IMR-90 (cell line): ENCODE data around the gene ZNF532. TPM values are rescaled to one million over a fixed set of nuclear protein-coding genes. Genes with fewer than 3 reads are reported as not detected.

Source experiments
- ATAC-seq: fragments of 200-7000 bp; cut with Tn5 transposase; 2 replicates; pipeline ENCODE4 v1.9.1; 2020; ENCODE audit warnings: low read depth, mild to moderate bottlenecking, moderate library complexity
- BruUV-seq: library from RNA; stranded (reverse); fragments of 400-500 nt; replicated peaks from 2 replicates; lab custom pipeline; 2021; lab: Mats Ljungman, UMichigan
- CTCF ChIA-PET: fragments of 300-600 bp; formaldehyde crosslinking; extraction: SDS; loops from one replicate; lab custom pipeline; 2021; ENCODE audit warnings: antibody characterized with exemption; lab: Yijun Ruan, JAX
- POLR2A ChIA-PET: fragments of 300-600 bp; sonication (Branson Sonifier 250); formaldehyde crosslinking; loops from one replicate; lab custom pipeline; 2022; ENCODE audit warnings: antibody characterized with exemption; ENCODE audit not compliant: unreplicated experiment; lab: Charles Lee
- DNase-seq: peaks from one replicate; pipeline ENCODE4 v3.0.0; 2013
- H2AFZ ChIP-seq: replicated peaks from 2 replicates; pipeline ENCODE3; 2013; ENCODE audit warnings: low read length, mild to moderate bottlenecking; ENCODE audit not compliant: poor library complexity
- H2AK5ac ChIP-seq: 2 replicates; pipeline ENCODE4 v1.6.1; 2013; ENCODE audit warnings: low read depth, low read length, inconsistent platforms
- H2AK9ac ChIP-seq: replicated peaks from 2 replicates; pipeline ENCODE3; 2013; ENCODE audit warnings: mild to moderate bottlenecking, low read depth, low read length, moderate library complexity; ENCODE audit not compliant: poor library complexity
- H2BK120ac ChIP-seq: 2 replicates; pipeline ENCODE4 v1.6.1; 2013; ENCODE audit warnings: low read depth, low read length, inconsistent platforms
- H2BK15ac ChIP-seq: 3 replicates; pipeline ENCODE4 v1.6.1; 2013; ENCODE audit warnings: low read depth, low read length, inconsistent platforms
- H2BK20ac ChIP-seq: 2 replicates; pipeline ENCODE4 v1.6.1; 2013; ENCODE audit warnings: low read depth, mild to moderate bottlenecking, inconsistent platforms, low read length, moderate library complexity
- H2BK5ac ChIP-seq: 2 replicates; pipeline ENCODE4 v1.6.1; 2013; ENCODE audit warnings: mild to moderate bottlenecking, low read depth, low read length, inconsistent platforms; ENCODE audit not compliant: poor library complexity, severe bottlenecking
- H3K14ac ChIP-seq: replicated peaks from 2 replicates; pipeline ENCODE4 v1.6.1; 2013; ENCODE audit warnings: low read depth, low read length, inconsistent platforms
- H3K18ac ChIP-seq: 2 replicates; pipeline ENCODE4 v1.6.1; 2013; ENCODE audit warnings: low read depth, low read length, control low read depth
- H3K23ac ChIP-seq: 2 replicates; pipeline ENCODE4 v1.6.1; 2013; ENCODE audit warnings: low read depth, low read length, inconsistent platforms
- H3K27ac ChIP-seq: 2 replicates; pipeline ENCODE4 v1.5.1; 2013; ENCODE audit warnings: mild to moderate bottlenecking, control low read depth, low read length; ENCODE audit not compliant: insufficient read depth
- H3K27me3 ChIP-seq: 2 replicates; pipeline ENCODE4 v1.6.1; 2013; ENCODE audit warnings: low read length; ENCODE audit not compliant: control insufficient read depth, insufficient read depth
- H3K36me3 ChIP-seq: 2 replicates; pipeline ENCODE4 v1.6.1; 2013; ENCODE audit warnings: low read length, mixed read lengths; ENCODE audit not compliant: control insufficient read depth, insufficient read depth
- H3K4ac ChIP-seq: 2 replicates; pipeline ENCODE4 v1.6.1; 2013; ENCODE audit warnings: low read depth, low read length, inconsistent platforms
- H3K4me1 ChIP-seq: 2 replicates; pipeline ENCODE4 v1.6.1; 2013; ENCODE audit warnings: low read length, mixed read lengths; ENCODE audit not compliant: control insufficient read depth, insufficient read depth
- H3K4me2 ChIP-seq: 2 replicates; pipeline ENCODE4 v1.6.1; 2013; ENCODE audit warnings: low read depth, mild to moderate bottlenecking, control low read depth, low read length, moderate library complexity
- H3K4me3 ChIP-seq: 2 replicates; pipeline ENCODE4 v1.5.1; 2013; ENCODE audit warnings: low read depth, mild to moderate bottlenecking, control low read depth, low read length, moderate library complexity; ENCODE audit not compliant: insufficient read depth
- H3K56ac ChIP-seq: 2 replicates; pipeline ENCODE4 v1.6.1; 2013; ENCODE audit warnings: low read length, inconsistent platforms; ENCODE audit not compliant: insufficient read depth; ENCODE audit errors: extremely low read depth
- H3K79me1 ChIP-seq, 2 experiments: 2 replicates each; pipeline ENCODE4 v1.6.1; 2013; ENCODE audit warnings: low read length in 2 of 2, inconsistent platforms in 1 of 2, low read depth in 1 of 2
- H3K9ac ChIP-seq: 2 replicates; pipeline ENCODE4 v1.6.1; 2013; ENCODE audit warnings: low read depth, low read length, control low read depth
- H3K9me1 ChIP-seq: 2 replicates; pipeline ENCODE4 v1.6.1; 2013; ENCODE audit warnings: low read length, inconsistent platforms; ENCODE audit not compliant: insufficient read depth
- H3K9me3 ChIP-seq: 2 replicates; pipeline ENCODE4 v1.6.1; 2013; ENCODE audit warnings: low read length; ENCODE audit not compliant: control insufficient read depth, insufficient read depth
- H4K20me1 ChIP-seq: 2 replicates; pipeline ENCODE4 v1.6.1; 2013; ENCODE audit warnings: low read length, inconsistent platforms; ENCODE audit not compliant: insufficient read depth
- H4K5ac ChIP-seq: 2 replicates; pipeline ENCODE4 v1.6.1; 2013; ENCODE audit warnings: mild to moderate bottlenecking, low read depth, low read length, control low read depth
- H4K8ac ChIP-seq, 2 experiments: 2 replicates each; pipeline ENCODE4 v1.6.1; 2013; ENCODE audit warnings: low read depth in 2 of 2, low read length in 2 of 2, control low read depth in 1 of 2, inconsistent platforms in 1 of 2
- H4K91ac ChIP-seq: 2 replicates; pipeline ENCODE4 v1.6.1; 2013; ENCODE audit warnings: low read depth, low read length, inconsistent platforms; ENCODE audit not compliant: insufficient read depth
- BHLHE40 ChIP-seq: fragments of 150-350 bp; IDR thresholded peaks from 2 replicates; pipeline ENCODE4 v1.6.1; 2016; ENCODE audit warnings: mild to moderate bottlenecking, low read depth, low read length
- CEBPB ChIP-seq: IDR thresholded peaks from 2 replicates; pipeline ENCODE4 v1.6.1; 2012; ENCODE audit warnings: low read depth, low read length, improper control_type of control experiment
- CHD1 ChIP-seq: IDR thresholded peaks from 2 replicates; pipeline ENCODE4 v1.6.1; 2012; ENCODE audit warnings: low read depth, low read length, improper control_type of control experiment
- FOS ChIP-seq: fragments of 150-350 bp; IDR thresholded peaks from 2 replicates; pipeline ENCODE4 v1.6.1; 2016; ENCODE audit warnings: low read depth, low read length
- MAFK ChIP-seq: IDR thresholded peaks from 2 replicates; pipeline ENCODE4 v1.6.1; 2012; ENCODE audit warnings: low read depth, low read length, improper control_type of control experiment
- MAZ ChIP-seq: IDR thresholded peaks from 2 replicates; pipeline ENCODE4 v1.6.1; 2012; ENCODE audit warnings: low read depth, mild to moderate bottlenecking, low read length, improper control_type of control experiment, moderate library complexity, borderline replicate concordance
- MXI1 ChIP-seq: IDR thresholded peaks from 2 replicates; pipeline ENCODE4 v1.6.1; 2012; ENCODE audit warnings: low read depth, mild to moderate bottlenecking, low read length, moderate library complexity, borderline replicate concordance
- NFE2L2 ChIP-seq: fragments of 150-350 bp; IDR thresholded peaks from 2 replicates; pipeline ENCODE4 v1.6.1; 2016; ENCODE audit warnings: low read depth, mild to moderate bottlenecking, low read length
- POLR2A ChIP-seq: IDR thresholded peaks from 2 replicates; pipeline ENCODE4 v1.6.1; 2012; ENCODE audit warnings: mild to moderate bottlenecking, low read depth, low read length
- RCOR1 ChIP-seq: IDR thresholded peaks from 2 replicates; pipeline ENCODE4 v1.6.1; 2012; ENCODE audit warnings: mild to moderate bottlenecking, low read length, improper control_type of control experiment; ENCODE audit not compliant: insufficient replicate concordance
- RFX5 ChIP-seq: IDR thresholded peaks from 2 replicates; pipeline ENCODE4 v1.8.0; 2012; ENCODE audit warnings: low read depth, mild to moderate bottlenecking, low read length, moderate library complexity
- SMC3 ChIP-seq: fragments of 150-350 bp; IDR thresholded peaks from 2 replicates; pipeline ENCODE4 v1.6.1; 2016; ENCODE audit warnings: low read depth, mild to moderate bottlenecking, antibody characterized with exemption, low read length, moderate library complexity
- USF2 ChIP-seq: fragments of 150-350 bp; IDR thresholded peaks from 2 replicates; pipeline ENCODE4 v1.6.1; 2017; ENCODE audit warnings: mild to moderate bottlenecking, antibody characterized with exemption, low read length, low read depth
- WGBS, 2 experiments: methylation state at CpG; one replicate each; pipeline versions ENCODE4 v1.1.5 to v1.1.7; 2013; ENCODE audit warnings: missing lambda C conversion rate in 2 of 2; ENCODE audit not compliant: insufficient read length in 1 of 2; ENCODE audit errors: extremely low coverage in 2 of 2; 5-methylcytosine and 5-hydroxymethylcytosine counted together
- dilution Hi-C: fragments of 300-500 bp; cut with HindIII; formaldehyde crosslinking; loops from one replicate; pipeline ENCODE4 v1.14.3; 2018; ENCODE audit warnings: low sequenced_read_pairs; ENCODE audit not compliant: unreplicated experiment
- in situ Hi-C: fragments of 300-500 bp; cut with MboI; formaldehyde crosslinking; loops from 3 replicates; pipeline ENCODE4 v1.14.3; 2019; ENCODE audit warnings: low sequenced_read_pairs, inconsistent platforms, mixed read lengths
- intact Hi-C: fragments of 100-400 bp; cut with micrococcal nuclease; formaldehyde crosslinking; loops from 2 replicates; pipeline ENCODE4 v1.10.0; 2022
- polyA plus RNA-seq, 3 experiments: library from polyadenylated mRNA; depleted of rRNA; stranded (reverse); fragments of >200 nt; gene quantifications; 2 replicates each; pipeline ENCODE4 v1.2.3, GENCODE V29; 2012; ENCODE audit warnings: low replicate concordance in 1 of 3
- total RNA-seq: library from RNA; depleted of rRNA; stranded (reverse); fragments of >200 nt; gene quantifications from 2 replicates; pipeline ENCODE4 v1.2.3, GENCODE V29; 2012

ZNF532 gene
- total and polyA plus RNA-seq, 2 of the 4 experiments (the other 2 are of a cell fraction), result 29.9 to 45.8 TPM

GRCh38 chr18:58947136-58947732 lies 82.6 kb downstream of the ZNF532 start:
- dilution Hi-C loops, result no loop called here
- no peak for TF ChIP-seq MAZ
- TF ChIP-seq MAFK, result no peak
- TF ChIP-seq USF2, result no peak
- no peak for TF ChIP-seq NFE2L2
- no peak for TF ChIP-seq FOS
- TF ChIP-seq RCOR1, result no peak
- TF ChIP-seq POLR2A, result no peak
- no peak for TF ChIP-seq SMC3
- no peak for TF ChIP-seq CHD1
- no peak for TF ChIP-seq MXI1
- no peak for TF ChIP-seq BHLHE40
- no peak for TF ChIP-seq CEBPB
- no peak for TF ChIP-seq RFX5
- DNase-seq, result no peak
- POLR2A ChIA-PET, result interaction anchor here (0.6 kb wide), 1 partner anchor 88 kb away, joined by 8 read pairs; no protein-coding TSS in a partner anchor
- Histone ChIP-seq H3K79me1 (peaks cover 15 to 37% of the 10 kb centered on the region in 2 experiments), H3K27me3 (no peaks in the 10 kb centered on the region), H3K18ac (no peak overlapping the region), H2BK5ac (no peak overlapping the region), H3K23ac (no peak overlapping the region), H3K9me3 (no peaks in the 10 kb centered on the region), H3K56ac (no peak overlapping the region), H2BK120ac (no peak overlapping the region), H3K4me3 (no peak overlapping the region), H3K4ac (no peak overlapping the region), H3K36me3 (peaks cover 20% of the 10 kb centered on the region), H2BK15ac (no peak overlapping the region), H2BK20ac (no peak overlapping the region), H2AK9ac (no peak overlapping the region), H3K9me1 (peaks cover 13% of the 10 kb centered on the region), H4K20me1 (peaks cover 4% of the 10 kb centered on the region; the same call in 1 of the 2 replicates), H3K14ac (no peak overlapping the region), H3K4me2 (no peak overlapping the region), H3K4me1 (peaks cover 5% of the 10 kb centered on the region), H3K9ac (no peak overlapping the region), H2AFZ (no peak overlapping the region), H2AK5ac (no peak overlapping the region), H3K27ac (no peak overlapping the region), H4K91ac (no peak overlapping the region), H4K5ac (no peak overlapping the region), H4K8ac (no peak overlapping the region)
- CTCF ChIA-PET, result no interaction called here
- in situ Hi-C loops, result no loop called here
- ATAC-seq, result no peak
- WGBS, 2 experiments, result no CpG with 5 or more reads among the region's 7 CpGs
- intact Hi-C loops, result no loop called here
- BruUV-seq, result no TSS peak
